ENCODE data around the gene ABR.

The ABR gene

GRCh38 chr17:1182811-1183170 lies 3.0 kb upstream of the ABR start:
- H3K4me3 ChIP-seq (ENCODE audit: low read length, poor library complexity, severe bottlenecking), result peak overlapping the region; percentile 27
- no peaks in the 10 kb centered on the region for H4K20me1 ChIP-seq (ENCODE audit: insufficient read depth, low read length, poor library complexity, severe bottlenecking)
- no peaks in the 10 kb centered on the region for H3K9me2 ChIP-seq (replicated peaks; ENCODE audit: low read depth, low read length)
- H3K79me2 ChIP-seq (ENCODE audit: insufficient read depth, low read length), result no peaks in the 10 kb centered on the region
- H2AFZ ChIP-seq (ENCODE audit: low read length), result no peak overlapping the region
- peaks cover 45% of the 10 kb centered on the region for H3K4me1 ChIP-seq (ENCODE audit: insufficient read depth, low read length, poor library complexity, severe bottlenecking)
- H3K4me2 ChIP-seq (ENCODE audit: low read depth, low read length, poor library complexity, severe bottlenecking), result peak overlapping the region; percentile 52
- no peaks in the 10 kb centered on the region for H3K27me3 ChIP-seq (ENCODE audit: insufficient read depth, low read length, poor library complexity, severe bottlenecking)
- TF ChIP-seq CTCF (conservative IDR thresholded peaks at IDR 0.05; ENCODE audit: low read length) (no peak), EZH2phosphoT487 (IDR thresholded peaks at IDR 0.05; ENCODE audit: borderline replicate concordance) (no peak)
- H3F3A ChIP-seq (ENCODE audit: low read depth), result no peaks in the 10 kb centered on the region
- H3K9ac ChIP-seq (ENCODE audit: low read depth, low read length, poor library complexity, severe bottlenecking), result no peak overlapping the region
- no peaks in the 10 kb centered on the region for H3K36me3 ChIP-seq (ENCODE audit: insufficient read depth, low read length)
- no peaks in the 10 kb centered on the region for H3K9me3 ChIP-seq (ENCODE audit: insufficient read depth, low read depth, low read length)

DNA sequence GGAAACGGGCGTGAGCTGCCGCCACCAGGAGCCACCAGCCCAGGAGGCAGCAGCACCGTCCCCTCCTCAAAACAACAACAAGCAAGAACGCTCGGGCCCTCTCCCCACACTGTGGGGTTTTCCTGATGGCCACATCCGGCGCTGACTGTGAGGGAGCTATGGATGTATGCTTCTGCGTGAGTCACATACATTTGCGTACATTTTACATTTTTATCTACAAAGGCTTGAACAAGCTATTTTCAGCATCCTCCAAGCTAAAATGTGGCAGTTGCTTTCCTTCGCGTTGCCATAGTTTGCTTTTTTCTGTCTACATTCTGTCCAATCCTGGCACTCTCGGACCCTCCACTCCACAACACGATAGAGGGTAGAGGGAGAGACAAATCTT lies 2.0 kb upstream of the ABR start:
- Histone ChIP-seq H3K9me2 (replicated peaks; ENCODE audit: low read depth, low read length) (no peaks in the 10 kb centered on the region), H3K4me2 (ENCODE audit: low read depth, low read length, poor library complexity, severe bottlenecking) (no peak overlapping the region), H3K4me1 (ENCODE audit: insufficient read depth, low read length, poor library complexity, severe bottlenecking) (peaks cover 49% of the 10 kb centered on the region), H3K27me3 (ENCODE audit: insufficient read depth, low read length, poor library complexity, severe bottlenecking) (no peaks in the 10 kb centered on the region), H3K36me3 (ENCODE audit: insufficient read depth, low read length) (no peaks in the 10 kb centered on the region), H3K4me3 (ENCODE audit: low read length, poor library complexity, severe bottlenecking) (no peak overlapping the region), H3F3A (ENCODE audit: low read depth) (no peaks in the 10 kb centered on the region), H4K20me1 (ENCODE audit: insufficient read depth, low read length, poor library complexity, severe bottlenecking) (no peaks in the 10 kb centered on the region), H3K9ac (ENCODE audit: low read depth, low read length, poor library complexity, severe bottlenecking) (no peak overlapping the region), H2AFZ (ENCODE audit: low read length) (no peak overlapping the region), H3K9me3 (ENCODE audit: insufficient read depth, low read depth, low read length) (no peaks in the 10 kb centered on the region), H3K79me2 (ENCODE audit: insufficient read depth, low read length) (no peaks in the 10 kb centered on the region)
- no peak for TF ChIP-seq CTCF (conservative IDR thresholded peaks at IDR 0.05; ENCODE audit: low read length)
- TF ChIP-seq EZH2phosphoT487 (IDR thresholded peaks at IDR 0.05; ENCODE audit: borderline replicate concordance), result no peak

GRCh38 chr17:1180958-1181752 lies 1.4 kb upstream of the ABR start:
- Histone ChIP-seq H3K79me2 (ENCODE audit: insufficient read depth, low read length) (no peaks in the 10 kb centered on the region), H2AFZ (ENCODE audit: low read length) (no peak overlapping the region), H3K36me3 (ENCODE audit: insufficient read depth, low read length) (no peaks in the 10 kb centered on the region), H3K27me3 (ENCODE audit: insufficient read depth, low read length, poor library complexity, severe bottlenecking) (no peaks in the 10 kb centered on the region), H3K4me1 (ENCODE audit: insufficient read depth, low read length, poor library complexity, severe bottlenecking) (peaks cover 44% of the 10 kb centered on the region), H4K20me1 (ENCODE audit: insufficient read depth, low read length, poor library complexity, severe bottlenecking) (no peaks in the 10 kb centered on the region), H3K9ac (ENCODE audit: low read depth, low read length, poor library complexity, severe bottlenecking) (no peak overlapping the region), H3K9me3 (ENCODE audit: insufficient read depth, low read depth, low read length) (no peaks in the 10 kb centered on the region), H3K4me3 (ENCODE audit: low read length, poor library complexity, severe bottlenecking) (no peak overlapping the region), H3K9me2 (replicated peaks; ENCODE audit: low read depth, low read length) (no peaks in the 10 kb centered on the region), H3K4me2 (ENCODE audit: low read depth, low read length, poor library complexity, severe bottlenecking) (peak overlapping the region; percentile 3), H3F3A (ENCODE audit: low read depth) (no peaks in the 10 kb centered on the region)
- TF ChIP-seq CTCF (conservative IDR thresholded peaks at IDR 0.05; ENCODE audit: low read length) (no peak), EZH2phosphoT487 (IDR thresholded peaks at IDR 0.05; ENCODE audit: borderline replicate concordance) (no peak)

Measured in Loucy (cell line).